GM18519 (cell line): ENCODE measurements around the gene DPP10.
"Not testable (repeated sequence)": the region's sequence is repeated elsewhere in the genome, so short reads cannot be mapped to it uniquely, and the experiment has no call there.

Source experiments
- ATAC-seq: cut with Tn5 transposase; IDR thresholded peaks from one replicate; pipeline ENCODE4 v1.9.1; 2021; ENCODE audit warnings: mild to moderate bottlenecking, moderate library complexity; ENCODE audit not compliant: unreplicated experiment, low FRiP score

DPP10 gene

DNA sequence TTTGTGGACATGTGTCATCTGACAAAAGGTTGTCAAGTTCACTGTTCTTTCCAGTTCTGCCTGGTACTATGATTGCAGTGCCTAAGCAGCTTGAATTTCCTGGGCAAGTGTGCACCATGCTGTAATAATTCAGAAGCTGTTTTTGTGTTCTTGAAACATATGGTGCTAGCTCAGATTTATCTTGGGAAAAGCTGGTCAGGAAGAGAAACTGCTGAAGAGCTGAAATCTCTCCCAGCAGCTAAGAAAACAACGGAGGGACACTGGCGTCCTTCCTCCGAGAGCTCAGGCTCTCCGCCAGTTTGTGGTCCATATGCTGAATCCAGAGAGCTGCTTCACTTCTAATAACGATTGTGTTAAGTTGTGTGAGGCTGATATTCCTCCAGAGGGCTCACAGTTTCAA, 642.0 kb downstream of the DPP10 start:
- ATAC-seq: no peak

DNA sequence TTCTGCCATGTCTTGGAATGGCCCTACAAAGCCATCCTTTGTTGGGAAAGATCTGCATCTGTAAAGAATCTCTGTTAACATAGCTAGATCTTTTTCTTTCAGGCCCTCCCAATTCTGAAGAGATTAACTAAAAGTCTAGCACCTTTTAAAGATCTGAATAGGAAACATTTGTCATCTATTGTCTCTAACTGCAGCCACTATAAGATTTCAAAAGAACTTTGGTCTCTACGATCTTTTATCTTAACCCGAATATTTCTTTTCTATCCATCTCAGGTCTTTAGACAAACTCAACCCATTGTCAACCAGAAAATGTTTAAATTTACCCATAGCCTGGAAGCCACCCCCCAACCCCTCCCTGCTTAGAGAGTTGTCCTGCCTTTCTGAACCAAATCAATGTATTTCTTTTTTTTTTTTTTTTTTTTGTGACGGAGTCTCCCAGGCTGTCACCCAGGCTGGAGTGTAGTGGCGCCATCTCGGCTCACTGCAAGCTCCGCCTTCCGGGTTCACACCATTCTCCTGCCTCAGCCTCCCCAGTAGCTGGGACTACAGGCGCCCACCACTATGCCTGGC, 643.7 kb downstream of the DPP10 start:
- ATAC-seq: not testable (repeated sequence)

DNA sequence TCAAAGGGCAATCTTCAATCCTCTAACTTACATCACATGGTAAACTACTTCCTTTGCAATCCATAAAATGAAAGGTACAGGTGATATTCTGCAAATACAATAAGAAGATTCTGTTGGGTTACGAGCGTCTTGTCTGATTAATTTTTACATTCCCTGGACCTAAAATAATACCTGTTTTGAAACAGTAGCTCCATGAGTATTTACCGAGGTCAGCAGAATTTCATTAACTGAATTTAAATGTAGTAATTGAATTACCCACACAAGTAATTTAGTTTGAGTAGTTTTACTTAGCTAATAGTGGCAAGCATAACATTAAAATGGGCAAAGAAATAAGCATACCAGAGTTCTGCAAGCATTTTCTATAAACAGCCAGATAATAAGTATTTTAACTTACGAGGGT, 652.0 kb downstream of the DPP10 start:
- ATAC-seq: no peak

DNA sequence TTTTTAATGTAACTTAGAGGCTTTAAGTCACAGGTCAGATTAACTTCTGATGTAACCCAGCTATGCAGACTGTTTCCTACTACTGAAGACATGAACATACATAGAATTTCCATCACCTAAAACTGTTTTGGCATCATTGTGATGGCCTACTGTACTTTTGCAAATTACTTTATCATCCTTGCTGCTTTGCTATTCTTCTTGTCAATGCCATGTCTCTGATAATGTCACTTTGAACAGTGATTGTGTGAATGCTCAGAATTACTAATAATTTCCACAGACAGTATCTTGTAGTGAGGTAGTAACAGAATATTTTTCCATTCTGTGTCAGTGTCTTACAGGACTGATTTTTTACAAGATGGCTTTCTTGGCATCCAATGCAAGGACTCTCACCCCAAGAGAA, 663.5 kb downstream of the DPP10 start:
- no peak for ATAC-seq

DNA sequence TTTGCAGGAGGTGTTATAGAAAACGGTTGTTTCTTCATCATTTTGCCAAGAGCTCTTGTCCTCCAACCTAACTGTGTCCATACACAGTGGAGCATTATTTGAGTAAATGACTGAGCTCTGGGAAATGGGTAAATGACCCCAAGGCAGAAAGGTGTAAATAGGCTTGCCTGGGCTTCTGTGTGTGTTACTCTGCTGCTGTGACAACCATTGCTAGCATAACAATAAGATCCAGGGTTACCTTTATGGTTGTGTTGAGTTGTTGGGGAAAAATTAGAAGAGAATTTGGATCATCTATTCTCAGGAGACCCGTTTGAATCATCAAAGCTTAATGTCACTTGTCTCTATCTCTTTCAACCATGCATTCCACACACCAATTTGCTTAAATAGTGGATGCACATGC, 672.7 kb downstream of the DPP10 start:
- no peak for ATAC-seq

DNA sequence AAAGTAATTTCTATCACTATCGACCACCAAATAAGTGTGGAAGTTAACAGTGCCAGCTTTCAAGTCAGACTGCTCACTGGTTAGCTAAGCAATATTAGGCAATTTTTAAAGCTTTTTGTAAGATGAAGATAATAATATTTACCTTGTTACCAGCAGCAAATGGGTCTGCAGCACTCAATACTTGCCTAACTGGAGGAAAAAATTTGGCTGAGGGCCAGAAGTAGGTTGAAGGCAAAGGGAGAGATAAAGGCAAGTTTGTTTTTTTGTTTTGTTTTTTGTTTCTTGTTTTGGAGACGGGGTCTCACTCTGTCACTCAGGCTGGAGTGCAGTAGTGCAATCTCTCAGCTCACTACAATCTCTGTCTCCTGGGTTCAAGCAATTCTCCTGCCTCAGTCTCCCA, 675.9 kb downstream of the DPP10 start:
- ATAC-seq: no peak

DNA sequence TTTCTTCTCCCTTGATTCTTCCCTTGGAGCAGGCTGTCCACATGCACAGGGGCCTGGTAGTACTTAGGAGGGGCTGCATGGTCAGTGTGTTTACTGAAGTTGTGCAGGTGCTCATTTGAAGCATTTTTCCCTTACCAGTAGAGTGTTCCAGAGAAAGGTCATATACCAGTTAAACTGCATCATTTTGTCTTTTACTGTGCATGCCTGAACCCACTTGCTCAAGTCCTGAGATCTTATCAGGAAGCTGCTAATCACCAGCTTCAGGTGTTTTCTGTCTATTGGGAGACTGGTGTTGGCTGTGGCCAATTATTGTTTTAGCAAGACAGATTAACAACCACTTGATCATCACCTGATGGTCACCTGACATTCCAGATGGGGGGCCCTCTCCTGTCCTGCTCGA, 676.6 kb downstream of the DPP10 start:
- no peak for ATAC-seq

DNA sequence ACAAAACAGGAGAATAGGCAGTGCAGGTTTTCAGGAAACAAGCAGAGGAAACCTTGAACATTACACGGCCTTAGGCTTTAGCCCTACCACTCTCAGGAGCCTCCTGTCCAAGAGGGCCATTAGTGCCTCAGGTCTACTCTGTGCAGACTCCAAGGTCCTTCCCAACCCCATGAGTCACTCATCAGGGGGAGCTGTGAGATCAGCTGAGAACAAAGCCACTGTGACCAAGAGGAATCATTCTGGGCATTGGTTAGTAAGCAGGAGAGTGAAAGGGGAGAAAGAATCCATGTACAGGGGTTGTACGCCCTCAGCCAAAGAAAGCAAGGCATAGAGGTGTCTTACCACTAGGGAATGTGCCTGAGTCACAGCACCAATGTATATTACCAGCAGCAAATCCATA, 680.3 kb downstream of the DPP10 start:
- no peak for ATAC-seq

DNA sequence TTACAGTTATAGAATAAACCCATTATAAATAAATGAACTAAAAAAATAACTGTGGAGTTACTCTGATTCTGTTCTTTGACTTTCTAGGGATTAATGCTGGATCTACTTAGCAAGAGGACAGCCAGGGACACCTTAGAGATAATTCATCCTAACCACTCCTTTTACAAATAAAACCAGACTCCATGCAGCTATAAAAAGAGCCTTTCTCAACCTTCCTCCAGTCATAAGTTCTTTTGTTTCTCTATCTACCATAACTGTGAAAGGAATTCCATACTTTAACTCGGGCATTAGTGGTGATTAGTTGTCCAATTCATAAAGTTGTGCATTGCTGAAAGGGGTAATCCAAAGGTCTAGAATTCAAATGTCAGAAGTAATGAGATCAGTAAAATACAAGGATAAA, 682.4 kb downstream of the DPP10 start:
- ATAC-seq: no peak

DNA sequence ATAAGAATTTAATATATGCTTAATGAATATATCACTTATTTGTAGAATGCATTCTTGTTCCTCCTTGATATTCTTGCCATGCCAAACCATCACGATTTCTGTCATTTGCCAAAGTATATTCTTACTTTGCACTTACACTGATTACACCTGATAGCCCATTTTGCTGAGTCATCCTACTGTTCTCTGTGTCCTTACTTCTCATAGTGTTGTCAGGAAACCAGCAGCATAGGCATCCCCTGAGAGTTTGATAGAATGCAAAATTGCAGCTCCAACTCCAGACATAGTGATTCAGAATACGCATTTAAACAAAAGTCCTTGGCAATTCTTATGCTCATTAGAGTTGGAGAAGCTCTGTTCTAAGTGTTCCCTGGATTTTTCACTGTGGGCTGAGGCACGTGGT, 687.1 kb downstream of the DPP10 start:
- no peak for ATAC-seq

DNA sequence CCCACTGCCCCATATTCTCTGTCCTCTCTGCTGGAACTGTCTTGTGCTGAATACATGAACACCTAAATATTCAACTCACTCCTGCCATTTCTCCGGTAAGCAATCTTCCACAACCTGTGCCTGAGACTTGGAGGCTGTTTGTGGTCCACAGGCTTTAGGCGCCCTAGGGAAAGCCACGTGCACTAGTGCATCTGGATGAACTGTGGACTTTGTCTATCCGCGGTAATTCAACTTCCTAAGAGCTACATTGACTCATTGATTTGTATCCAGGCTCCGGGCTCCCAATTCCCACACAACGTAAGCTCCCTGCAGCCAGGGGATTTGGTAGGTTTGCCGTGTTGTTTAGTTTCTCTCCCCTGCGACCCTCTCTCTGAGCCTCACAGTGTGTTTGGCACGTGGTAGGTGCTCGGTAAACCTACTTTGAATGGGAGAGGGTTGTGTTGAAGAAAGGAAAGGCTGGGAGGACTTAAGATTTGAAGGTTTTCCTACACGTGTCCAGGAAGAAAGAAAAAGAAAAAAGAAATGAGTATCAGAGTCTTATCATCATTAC, 718.2 kb downstream of the DPP10 start:
- ATAC-seq: no peak

DNA sequence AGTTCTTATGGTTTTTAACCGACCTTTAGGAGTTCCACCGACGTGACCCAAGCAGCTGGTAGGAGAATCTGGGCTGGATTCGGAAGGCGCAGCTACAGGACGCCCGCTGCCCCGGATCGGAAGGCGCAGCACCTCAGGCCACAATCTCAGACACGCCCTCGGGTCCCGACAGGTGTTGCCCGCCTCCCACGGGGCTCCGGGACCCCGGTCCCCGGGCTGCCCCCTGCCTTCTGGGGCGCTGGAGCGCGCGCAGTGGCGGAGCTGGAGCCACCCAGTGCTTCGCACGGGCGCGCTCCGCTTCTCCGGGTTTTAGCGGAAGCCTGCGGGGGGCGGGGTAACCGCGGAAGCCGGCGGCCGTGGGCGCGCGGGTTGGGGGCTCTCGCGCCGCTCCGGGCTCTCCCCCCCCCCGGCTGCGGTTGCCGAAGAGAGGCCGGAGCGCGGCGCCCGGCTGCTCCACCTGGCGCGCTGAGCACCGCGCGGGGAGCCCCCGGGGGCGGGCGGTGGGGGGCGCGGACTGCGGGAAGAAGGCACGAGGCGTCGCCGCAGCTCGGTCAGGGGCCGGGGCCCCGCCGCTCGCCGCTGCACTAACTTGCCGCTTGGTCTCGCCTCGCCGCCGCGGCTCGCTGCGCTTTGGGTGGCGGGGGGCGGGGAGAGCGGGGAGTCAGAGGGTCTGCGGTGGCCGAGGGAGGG, 718.8 kb downstream of the DPP10 start:
- ATAC-seq: no peak

DNA sequence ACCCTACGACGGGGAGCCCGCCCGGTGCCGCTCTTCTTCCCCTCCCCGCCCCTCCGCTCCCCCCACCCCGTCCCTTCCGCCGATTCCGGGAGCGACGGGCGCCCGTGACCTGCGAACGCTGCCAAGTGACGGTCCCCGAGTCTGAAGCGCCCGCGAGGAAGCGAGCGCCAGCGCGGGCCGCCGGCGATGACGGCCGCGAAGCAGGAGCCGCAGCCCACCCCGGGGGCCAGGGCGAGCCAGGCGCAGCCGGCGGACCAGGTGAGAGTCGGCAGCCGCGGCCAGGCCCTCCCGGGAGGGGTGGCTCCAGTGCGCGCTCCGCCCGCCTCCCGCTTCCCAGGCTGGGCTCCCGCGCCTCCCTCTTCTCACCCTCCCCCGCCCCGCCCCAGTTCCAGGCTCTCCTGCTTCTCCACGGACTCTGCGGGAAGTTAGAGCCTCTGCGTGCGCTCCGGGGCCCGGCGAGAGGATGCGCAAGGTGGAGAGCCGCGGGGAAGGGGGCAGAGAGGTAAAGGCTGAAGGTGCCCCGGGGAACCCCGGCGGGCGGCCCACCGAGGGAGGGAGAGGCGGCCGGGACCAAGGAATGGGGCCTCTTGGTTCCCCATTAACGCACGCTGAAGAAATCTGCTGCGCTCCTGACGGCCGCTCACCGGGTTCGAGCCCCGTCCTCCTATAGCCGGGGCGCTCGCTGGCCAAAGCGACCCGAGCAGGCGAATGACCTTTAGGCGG, 719.5 kb downstream of the DPP10 start:
- ATAC-seq: no peak

DNA sequence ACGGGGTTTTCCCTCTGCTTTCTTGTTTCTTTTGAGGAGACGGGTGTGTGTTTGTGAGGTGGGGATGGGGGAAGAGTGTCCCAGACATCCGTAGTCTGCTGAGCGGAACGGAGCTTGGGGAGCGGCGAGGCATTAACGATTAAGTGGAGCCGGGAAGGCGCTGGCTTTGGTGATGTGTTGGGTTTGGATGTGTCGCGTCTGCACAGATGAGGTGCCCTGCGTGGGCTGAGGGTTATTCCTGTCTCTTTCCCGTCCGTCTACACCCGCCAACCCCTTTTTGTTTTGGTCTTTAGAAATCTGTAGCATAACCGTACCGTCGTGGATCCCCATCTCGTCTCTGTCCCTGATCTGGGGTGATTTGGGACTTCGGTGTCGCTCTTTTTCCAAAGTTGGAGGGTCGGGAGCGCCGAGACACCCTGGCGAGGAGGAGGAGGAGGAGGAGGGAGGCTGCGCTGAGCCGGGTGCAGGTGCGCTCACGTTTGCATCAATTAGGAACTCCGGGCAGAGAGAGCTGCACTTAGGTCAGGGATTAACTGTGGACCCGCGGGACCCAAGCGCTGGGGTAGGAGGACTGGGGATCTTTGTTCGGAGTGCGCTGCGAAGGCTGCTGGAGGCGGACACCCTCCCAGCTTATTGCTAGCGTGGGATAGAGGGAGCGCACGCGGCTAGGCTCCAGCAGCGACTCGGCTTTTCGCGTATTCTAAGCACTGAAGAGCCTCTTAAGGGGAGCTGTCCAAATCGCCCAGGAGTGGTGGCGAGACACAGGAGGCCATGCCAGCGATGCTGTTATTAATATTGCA, 720.3 kb downstream of the DPP10 start:
- no peak for ATAC-seq

DNA sequence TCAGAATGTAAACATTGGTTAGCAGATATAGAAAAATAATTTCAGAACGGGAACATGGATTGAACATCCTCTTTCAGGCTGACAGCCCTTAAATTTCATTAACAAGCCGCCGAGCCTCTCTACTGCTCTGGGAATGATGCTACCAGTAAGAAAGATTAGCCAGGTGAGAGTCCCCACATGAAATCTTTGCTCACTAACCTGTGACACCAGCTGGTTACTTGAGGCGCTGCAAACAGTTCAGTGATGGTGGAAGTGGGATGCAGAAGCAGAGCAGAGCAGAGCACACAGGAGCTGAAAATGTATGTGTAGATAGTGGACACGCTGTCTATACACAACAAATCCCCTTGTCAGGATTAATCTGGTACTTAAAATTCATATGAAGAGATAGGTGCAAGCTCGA, 721.1 kb downstream of the DPP10 start:
- ATAC-seq: no peak

DNA sequence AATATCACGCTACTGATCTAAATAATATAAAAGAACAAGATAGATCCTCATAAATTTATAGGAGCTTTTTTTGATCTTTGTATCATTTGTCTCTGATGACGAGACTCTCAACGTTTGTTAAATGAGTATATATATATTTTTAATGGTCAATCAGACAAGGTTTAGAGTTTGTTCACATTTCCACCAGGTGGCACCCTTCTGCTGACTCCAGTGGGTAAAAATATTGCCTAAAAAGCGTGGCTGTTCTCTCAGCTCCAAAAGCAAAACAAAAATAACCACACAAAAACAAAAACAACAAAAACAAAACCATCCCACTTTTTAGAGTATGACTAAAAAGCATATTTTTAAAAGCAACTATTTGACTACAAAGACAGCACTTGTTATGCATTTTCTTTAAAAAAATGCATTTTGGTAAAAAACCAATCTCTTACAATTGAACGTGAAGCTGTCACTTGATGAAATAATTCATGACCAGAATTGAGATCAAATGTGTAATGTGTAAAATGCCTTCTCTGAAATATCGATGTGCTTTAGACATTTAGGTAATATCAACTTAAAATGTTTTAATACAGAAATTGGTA, 723.2 kb downstream of the DPP10 start:
- ATAC-seq: no peak

DNA sequence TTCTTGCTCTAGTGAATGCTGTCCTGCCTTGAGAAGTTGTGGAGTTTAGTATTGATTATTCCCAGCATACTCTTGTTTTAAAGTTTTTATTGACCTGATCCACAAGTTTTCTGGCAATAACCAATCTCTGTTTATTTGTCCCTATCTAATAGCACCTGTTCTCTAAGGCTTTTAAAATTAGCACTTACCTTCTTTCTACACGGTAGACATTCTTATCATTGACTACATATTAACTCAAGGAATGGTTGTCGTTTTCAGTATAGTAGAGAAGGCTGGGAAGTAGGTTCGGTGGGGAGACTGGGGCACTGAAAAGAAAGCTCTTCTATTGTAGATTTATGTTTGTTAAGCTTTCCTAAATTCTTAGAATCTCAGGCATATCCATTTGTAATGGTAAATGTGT, 726.0 kb downstream of the DPP10 start:
- no peak for ATAC-seq

DNA sequence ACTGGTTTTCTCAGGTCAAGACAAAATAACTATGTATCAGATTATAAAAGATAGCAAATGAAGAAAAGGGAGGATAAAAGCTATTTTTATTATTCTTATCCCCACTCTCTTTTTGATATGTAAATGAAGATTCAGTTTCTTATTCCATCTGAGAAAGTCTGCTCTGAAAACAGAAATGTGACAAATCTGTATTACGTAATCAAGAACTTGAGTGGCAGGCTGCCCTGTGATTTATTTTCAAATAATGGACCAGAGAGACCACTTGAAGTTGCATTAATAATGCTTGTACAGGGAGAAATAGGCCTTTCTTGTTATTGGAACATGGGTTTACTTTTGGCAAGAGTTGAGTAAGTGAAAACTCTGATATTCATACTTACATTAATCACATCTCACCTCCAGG, 727.4 kb downstream of the DPP10 start:
- ATAC-seq: no peak

DNA sequence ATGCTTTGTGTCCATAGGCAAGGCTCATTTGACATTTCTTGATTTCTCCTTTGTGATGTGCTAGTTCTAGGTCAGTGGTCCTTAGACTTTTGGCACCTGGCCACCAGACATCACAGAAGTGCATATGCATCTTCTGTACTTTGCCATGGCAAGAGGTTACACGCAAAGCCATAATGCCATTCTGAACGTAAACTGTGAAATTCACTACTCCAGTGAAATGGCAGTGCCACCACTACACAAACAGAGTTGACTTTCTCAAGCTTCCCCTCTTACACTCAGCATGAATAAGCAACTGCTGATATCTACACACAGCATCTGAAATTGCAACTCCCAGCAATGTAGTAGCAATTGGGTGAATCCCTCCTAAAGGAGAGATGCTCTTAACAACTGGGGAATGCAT, 729.3 kb downstream of the DPP10 start:
- ATAC-seq: no peak

DNA sequence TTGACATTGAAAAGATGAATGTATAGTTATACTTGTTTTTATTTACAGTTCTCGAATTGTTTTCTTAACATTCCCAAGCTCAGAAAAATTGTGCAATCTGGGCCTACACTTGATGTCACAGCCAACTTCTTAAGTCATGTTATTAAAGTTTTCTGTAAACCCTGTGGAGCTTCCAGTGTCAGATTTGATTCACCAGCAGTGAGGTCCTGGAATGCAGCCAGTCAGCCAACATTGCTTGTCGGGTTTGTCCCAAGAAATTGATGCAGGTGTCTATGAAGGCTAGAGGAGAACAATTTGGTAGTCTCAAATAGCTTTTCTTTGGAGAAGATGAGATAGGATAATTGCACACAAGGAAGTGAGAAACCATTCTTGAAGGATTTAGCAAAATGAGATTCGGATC, 732.2 kb downstream of the DPP10 start:
- no peak for ATAC-seq

DNA sequence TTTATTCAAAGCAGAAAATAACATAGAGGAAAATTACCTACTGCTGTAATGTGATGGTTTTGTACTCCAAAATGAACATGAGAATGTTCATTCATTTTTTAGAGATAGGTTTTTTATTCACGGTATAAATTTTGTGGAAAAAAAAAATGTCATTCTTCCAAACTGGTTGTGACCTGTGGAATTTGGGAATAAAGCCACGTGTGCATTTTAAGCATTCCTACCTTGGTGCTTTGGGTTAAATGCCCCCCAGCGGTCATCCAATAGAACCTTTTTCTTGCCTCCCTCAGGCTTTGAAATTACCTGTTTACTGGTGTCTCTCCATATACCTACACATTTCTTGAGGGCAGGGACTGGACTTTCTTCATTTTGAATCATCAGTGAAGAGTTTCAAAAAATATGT, 740.7 kb downstream of the DPP10 start:
- no peak for ATAC-seq
